Dedifferentiated amniotic fluid mesenchymal stem cell (primary cell): ENCODE data around the gene C2CD2L.
"Not testable (repeated sequence)": the region's sequence is repeated elsewhere in the genome, so short reads cannot be mapped to it uniquely, and the experiment has no call there.

ENCODE experiments used
- DNase-seq: peaks from one replicate; pipeline ENCODE4 v3.0.0-alpha.2; 2016; ENCODE audit errors: extremely low spot score

Gene C2CD2L

GRCh38 chr11:119093942-119094815 lies 13.0 kb upstream of the C2CD2L start:
- peak; percentile 14 for DNase-seq

DNA sequence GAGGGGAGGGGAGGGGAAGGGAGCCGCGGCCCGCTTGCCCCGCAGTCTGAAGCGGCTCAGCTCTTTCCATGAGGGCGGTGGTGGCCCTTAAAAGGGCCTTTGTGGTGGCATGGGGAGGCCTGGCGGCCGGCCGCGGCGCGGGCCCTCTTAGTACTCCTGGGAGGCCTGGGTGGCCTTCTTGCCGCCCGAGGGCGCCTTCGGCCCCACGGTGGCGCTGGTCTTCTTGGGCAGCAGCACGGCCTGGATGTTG lies 12.4 kb upstream of the C2CD2L start:
- peak; percentile 73 for DNase-seq

- DNase-seq: peak; percentile 99
Measured at GRCh38 chr11:119095066-119095880, 11.9 kb upstream of the C2CD2L start.

GRCh38 chr11:119099711-119100110 lies 7.4 kb upstream of the C2CD2L start:
- DNase-seq: no peak

GRCh38 chr11:119100246-119100970 lies 6.7 kb upstream of the C2CD2L start:
- peak; percentile 23 for DNase-seq

DNA sequence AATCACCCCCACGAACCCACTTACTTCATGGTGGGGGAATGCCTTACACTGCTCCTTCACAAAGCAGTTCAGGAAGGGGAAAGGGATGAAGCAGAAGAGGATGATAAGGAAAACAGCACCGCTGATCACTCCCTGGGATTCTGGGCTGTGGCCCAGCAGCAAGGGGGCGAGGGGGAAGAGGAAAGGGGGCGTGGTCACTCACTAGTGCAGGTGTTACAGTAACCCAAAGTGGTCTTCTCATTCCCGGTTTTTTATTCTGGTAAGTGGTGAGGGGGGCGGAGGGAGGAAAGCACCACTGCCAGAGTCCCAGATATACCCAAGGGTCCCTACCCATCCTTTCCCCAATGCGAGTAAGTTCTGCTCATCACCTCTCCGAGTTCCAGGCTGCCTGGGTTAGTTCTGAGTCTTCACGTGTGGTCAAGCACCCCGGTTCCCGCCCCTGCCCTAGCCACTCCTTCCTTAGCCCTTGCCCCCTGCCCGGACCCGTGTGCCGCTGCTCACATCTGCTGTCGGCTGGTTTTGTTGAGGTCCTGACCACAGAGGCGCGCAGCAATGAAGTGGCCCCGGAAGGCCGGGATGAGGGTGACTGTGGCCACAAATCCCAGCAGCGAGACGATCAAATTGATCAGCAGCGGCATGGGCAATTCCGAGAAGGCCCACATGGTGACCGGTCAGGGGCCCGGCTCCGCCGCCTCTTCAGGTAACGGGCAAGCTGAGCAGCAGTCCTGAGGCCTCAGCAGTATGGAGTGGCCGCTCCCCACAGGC lies 6.0 kb upstream of the C2CD2L start:
- DNase-seq: no peak

DNA sequence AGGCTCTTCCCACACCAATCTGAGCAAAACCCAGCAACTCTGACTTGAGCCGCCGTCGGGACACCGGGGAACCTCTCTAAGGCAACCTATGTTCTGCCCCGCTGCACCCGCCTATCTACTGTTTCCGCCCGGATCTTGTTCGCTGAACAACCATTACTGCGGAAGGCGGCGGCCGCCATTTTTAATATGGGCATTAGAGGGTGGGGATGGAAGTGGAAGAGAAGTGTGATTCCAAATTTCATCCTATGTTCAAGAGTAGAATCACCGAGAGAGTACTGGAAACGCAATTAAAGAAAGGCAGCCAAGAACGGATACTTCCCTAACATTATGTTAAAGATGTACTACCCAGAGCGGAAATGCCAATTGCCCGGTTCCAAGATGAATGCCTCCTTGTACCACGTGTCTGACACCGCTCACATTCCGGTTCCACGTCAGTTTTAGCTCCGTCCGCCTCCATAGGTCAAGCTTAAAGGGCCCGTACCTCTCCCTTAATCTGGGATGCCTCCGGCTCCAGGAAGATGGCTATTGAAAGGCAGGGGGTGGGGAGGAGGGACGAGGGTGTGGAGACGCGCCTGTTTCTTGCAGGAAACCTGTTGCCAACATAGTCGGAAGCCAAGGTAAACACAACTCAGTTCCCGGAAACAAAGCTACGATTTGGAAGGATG lies 5.3 kb upstream of the C2CD2L start, which contains the start of gene DPAGT1:
Gene DPAGT1 (minus strand): TSS at position 95 of the 665 bp plus-strand sequence. CDS start 198 bp downstream, outside the sequence.
- peak; percentile 92 for DNase-seq

DNA sequence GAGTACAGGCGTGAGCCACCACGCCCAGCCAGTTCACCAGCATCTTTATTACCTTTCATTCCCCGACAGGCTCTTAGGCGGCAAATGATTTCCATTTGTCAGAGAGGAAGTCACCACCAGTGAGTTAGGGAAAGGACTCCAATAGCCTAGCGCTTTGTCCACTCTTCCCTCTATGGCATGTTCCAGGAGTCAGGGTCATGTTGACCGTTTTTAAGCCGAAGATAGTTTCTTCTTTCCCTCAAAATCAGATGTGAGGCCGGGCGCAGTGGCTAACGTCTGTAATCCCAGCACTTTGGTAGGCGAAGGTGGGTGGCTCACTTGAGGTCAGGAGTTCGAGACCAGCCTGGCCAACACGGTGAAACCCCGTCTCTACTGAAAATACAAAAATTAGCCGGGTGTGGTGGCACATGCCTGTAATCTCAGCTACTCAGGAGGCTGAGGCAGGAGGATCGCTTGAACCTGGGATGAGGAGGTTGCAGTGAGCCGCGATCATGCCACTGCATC lies 3.9 kb upstream of the C2CD2L start:
- not testable (repeated sequence) for DNase-seq

- no peak for DNase-seq
Measured at GRCh38 chr11:119103793-119104192, 3.4 kb upstream of the C2CD2L start.

GRCh38 chr11:119107538-119108145 lies 498 bp downstream of the C2CD2L start:
- DNase-seq: no peak

- DNase-seq: no peak
Measured at GRCh38 chr11:119108146-119108856, 1.2 kb downstream of the C2CD2L start.

DNA sequence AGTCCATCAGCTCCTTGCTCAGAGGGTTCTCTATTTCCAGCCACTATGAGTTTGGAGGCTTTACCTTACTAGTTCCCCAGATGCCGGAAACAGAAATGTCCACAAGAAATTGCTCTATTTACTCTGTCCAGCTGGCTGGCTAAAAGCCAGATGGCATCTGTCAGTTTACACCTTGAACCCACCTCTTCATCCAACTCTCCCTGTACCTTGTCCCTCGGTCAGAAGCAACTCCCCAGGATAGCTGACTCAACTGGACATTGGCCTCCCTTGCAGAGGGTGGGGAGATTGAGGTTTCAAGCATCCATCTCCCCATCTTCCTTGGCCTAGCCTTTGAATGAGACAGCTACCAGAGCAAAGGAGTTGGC lies 1.7 kb downstream of the C2CD2L start:
- no peak for DNase-seq

DNA sequence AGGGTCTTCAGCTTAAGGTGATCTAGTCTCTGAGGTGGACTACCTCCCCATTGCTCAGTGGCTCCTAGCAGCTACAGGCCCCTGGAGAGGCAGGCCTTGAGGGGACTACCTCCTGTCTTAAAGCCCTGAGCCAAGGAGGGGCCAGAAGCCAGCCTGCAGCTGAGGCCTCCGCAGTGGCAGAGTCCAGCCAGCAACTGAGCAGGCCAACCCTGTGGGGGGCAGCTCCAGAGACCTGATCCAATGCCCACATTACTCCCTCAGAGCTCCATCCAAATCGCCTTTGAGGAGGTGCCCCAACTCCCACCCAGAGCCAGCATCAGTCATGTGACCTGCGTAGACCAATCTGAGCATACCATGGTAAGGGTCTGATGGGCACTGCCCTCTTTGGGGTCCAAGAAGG lies 2.7 kb downstream of the C2CD2L start:
- no peak for DNase-seq

DNA sequence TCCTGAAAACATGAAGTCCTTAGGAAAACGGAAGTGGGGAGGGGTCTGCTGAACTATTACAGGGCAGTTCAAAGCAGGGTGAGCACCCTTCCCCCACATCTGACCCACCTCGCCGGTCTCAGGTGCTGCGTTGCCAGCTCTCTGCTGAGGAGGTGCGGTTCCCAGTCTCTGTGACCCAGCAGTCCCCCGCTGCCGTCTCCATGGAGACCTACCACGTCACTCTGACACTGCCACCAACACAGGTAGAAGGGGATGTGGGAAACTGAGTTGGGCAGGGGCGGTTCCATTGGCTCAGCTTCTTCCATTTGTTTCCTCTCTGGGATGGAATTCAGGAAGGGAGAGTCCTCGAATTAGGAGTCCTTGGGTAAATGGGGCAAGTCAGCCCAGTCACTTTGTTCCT lies 3.3 kb downstream of the C2CD2L start:
- no peak for DNase-seq

DNA sequence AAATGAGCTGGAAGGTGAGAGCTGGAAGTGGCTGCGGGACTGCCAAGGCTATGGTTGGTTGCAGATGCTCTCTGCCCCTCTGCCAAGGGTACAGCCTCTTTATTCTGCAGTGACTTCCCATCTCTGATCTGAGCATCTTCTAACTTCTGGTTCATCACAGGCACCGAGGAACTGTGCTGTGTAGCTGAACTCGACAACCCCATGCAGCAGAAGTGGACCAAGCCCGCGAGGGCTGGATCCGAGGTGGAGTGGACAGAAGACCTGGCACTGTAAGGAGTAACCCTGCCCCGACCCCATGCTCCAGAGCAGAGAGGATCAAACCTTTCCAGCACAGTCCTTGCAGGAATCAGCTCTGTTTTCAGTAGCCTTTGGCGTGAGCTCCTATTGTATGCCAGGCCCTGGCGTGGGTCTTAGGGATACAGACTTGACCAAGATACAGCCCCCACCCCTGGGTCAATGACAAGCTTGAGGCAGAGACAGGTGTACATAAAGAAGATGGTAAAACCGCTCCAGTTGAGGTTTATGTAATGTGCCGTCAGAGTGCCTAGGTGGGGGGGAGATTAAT lies 4.3 kb downstream of the C2CD2L start:
- DNase-seq: no peak

DNA sequence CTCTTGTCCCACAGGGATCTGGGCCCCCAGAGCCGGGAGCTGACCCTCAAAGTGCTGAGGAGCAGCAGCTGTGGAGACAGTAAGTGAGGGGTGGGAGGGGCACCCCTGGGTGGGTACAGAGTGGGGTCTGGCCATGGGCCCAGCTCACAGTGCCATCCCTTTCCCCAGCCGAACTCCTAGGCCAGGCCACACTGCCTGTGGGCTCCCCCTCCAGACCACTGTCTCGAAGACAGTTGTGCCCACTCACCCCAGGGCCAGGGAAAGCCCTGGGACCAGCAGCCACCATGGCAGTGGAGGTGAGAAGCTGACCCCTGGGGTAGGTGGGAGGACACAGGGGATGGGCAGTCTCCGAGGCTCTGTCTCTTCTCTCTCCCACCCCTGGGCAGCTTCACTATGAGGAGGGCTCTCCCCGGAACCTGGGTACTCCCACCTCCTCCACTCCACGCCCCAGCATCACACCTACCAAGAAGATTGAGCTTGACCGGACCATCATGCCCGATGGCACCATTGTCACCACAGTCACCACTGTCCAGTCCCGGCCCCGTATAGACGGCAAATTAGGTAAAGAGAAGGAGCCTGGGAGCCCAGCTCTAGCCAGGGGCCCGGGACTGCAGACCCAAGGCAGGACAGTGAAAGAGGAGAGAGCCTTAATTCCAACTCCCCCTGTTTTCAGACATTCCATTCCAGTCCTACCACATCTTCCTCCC lies 5.3 kb downstream of the C2CD2L start:
- no peak for DNase-seq

GRCh38 chr11:119113716-119114115 lies 6.6 kb downstream of the C2CD2L start:
- no peak for DNase-seq

DNA sequence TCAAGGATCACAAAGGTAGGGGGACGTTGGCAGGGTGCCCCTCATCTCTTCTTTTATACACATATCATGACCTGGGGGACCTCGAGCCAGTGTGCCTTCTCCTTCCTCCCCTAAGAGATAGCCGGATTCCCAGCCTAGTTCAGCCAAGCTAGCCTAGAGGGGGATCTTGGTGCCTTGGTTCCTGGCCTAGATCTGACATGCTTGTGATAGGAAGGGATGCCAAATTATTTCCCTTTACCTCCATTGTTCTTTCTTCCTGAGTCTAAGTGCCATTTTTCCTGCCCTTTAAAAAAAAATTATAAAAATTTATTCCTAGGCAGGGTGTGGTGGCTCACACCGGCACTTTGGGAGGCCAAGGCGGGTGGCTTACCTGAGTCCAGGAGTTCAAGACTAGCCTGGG lies 7.2 kb downstream of the C2CD2L start:
- no peak for DNase-seq
